Inferior parietal cortex (tissue), 1 donor: ENCODE measurements around the gene ELL.
"Not testable (repeated sequence)": the region's sequence is repeated elsewhere in the genome, so short reads cannot be mapped to it uniquely, and the experiment has no call there.

Experiments used
- DNase-seq: peaks from one replicate; pipeline ENCODE4 v3.0.0-alpha.2; 2016; ENCODE audit errors: extremely low spot score

Gene ELL

GRCh38 chr19:18521692-18522123 is at the start of gene ELL:
ELL (minus strand) TSS chr19:18522070; CDS start chr19:18522055, 15 bp downstream.
- no peak for DNase-seq

GRCh38 chr19:18568367-18568766 is 46.5 kb upstream of the ELL start:
- DNase-seq = no peak

GRCh38 chr19:18566953-18567352 is 45.1 kb upstream of the ELL start:
- DNase-seq = no peak

GRCh38 chr19:18562086-18562485 is 40.2 kb upstream of the ELL start:
- no peak for DNase-seq

- DNase-seq = no peak
These were observed 37.8 kb upstream of the ELL start for GRCh38 chr19:18559685-18560084.

GRCh38 chr19:18558604-18559003 is 36.7 kb upstream of the ELL start:
- DNase-seq = no peak

GRCh38 chr19:18558202-18558555 is 36.3 kb upstream of the ELL start:
- no peak for DNase-seq

GRCh38 chr19:18557411-18558201 is 35.7 kb upstream of the ELL start, which contains the start of gene KXD1:
KXD1 (plus strand) TSS chr19:18557870; CDS start chr19:18562057, 4,187 bp downstream.
- DNase-seq = peak; percentile 99

GRCh38 chr19:18551631-18552030 is 29.8 kb upstream of the ELL start:
- DNase-seq = no peak

- DNase-seq = peak; percentile 74
These were observed 22.1 kb upstream of the ELL start for GRCh38 chr19:18543814-18544475.

GRCh38 chr19:18542941-18543813 is 21.3 kb upstream of the ELL start, which contains the start of gene FKBP8:
FKBP8 (minus strand) TSS chr19:18543573; CDS start chr19:18541970, 1,603 bp downstream.
- peak; percentile 88 for DNase-seq

GRCh38 chr19:18541992-18542940 is 20.4 kb upstream of the ELL start:
- DNase-seq = no peak

GRCh38 chr19:18541258-18541991 is 19.6 kb upstream of the ELL start:
- no peak for DNase-seq

GRCh38 chr19:18540200-18540599 is 18.3 kb upstream of the ELL start:
- DNase-seq = not testable (repeated sequence)

- no peak for DNase-seq
These were observed 17.5 kb upstream of the ELL start for GRCh38 chr19:18539372-18539771.

- no peak for DNase-seq
These were observed 16.2 kb upstream of the ELL start for GRCh38 chr19:18538115-18538514.

GRCh38 chr19:18537431-18537830 is 15.6 kb upstream of the ELL start:
- DNase-seq = no peak

- DNase-seq = no peak
These were observed 14.6 kb upstream of the ELL start for GRCh38 chr19:18536475-18536874.

GRCh38 chr19:18533058-18533457 is 11.2 kb upstream of the ELL start:
- no peak for DNase-seq
